Stomach (tissue), 9 donors: ENCODE data around the gene MACROD1. TPM values are rescaled to one million over a fixed set of nuclear protein-coding genes. Genes with fewer than 3 reads are reported as not detected.

Source experiments
- DNase-seq, 2 donors: peaks; one replicate each; pipeline versions ENCODE4 v3.0.0 to v3.0.0-alpha.2; 2013 to 2019
- H3K27ac ChIP-seq, 5 donors: fragments of 200-600 bp in 4 of 5; sonication (generic) in 4 of 5; one replicate each; pipeline ENCODE4 v1.5.1; 2013 to 2019; ENCODE audit warnings: mild to moderate bottlenecking in 1 of 5, moderate library complexity in 1 of 5
- H3K27me3 ChIP-seq, 3 donors: fragments of 200-600 bp; sonication (generic); one replicate each; pipeline ENCODE4 v1.5.1; 2017 to 2019; ENCODE audit warnings: mixed run types in 1 of 3
- H3K36me3 ChIP-seq, 4 donors: fragments of 200-600 bp; sonication (generic); 1 replicate in 3 of 4; 2 replicates in 1 of 4; pipeline ENCODE4 v1.5.1; 2016 to 2019
- H3K4me1 ChIP-seq, 4 donors: fragments of 200-600 bp; sonication (generic); one replicate each; pipeline ENCODE4 v1.5.1; 2016 to 2019
- H3K4me3 ChIP-seq, 4 donors: fragments of 200-600 bp; sonication (generic) in 3 of 4; one replicate each; pipeline ENCODE4 v1.5.1; 2016 to 2019; ENCODE audit warnings: mild to moderate bottlenecking in 1 of 4
- H3K9me3 ChIP-seq, 4 donors: fragments of 200-600 bp; sonication (generic); one replicate each; pipeline ENCODE4 v1.5.1; 2016 to 2019
- CTCF ChIP-seq, 7 experiments: fragments of 450-650 bp in 4 of 7; fragments of 200-600 bp in 3 of 7; sonication (generic) in 3 of 7; IDR thresholded peaks; one replicate each; pipeline ENCODE4 v1.5.1; 2016 to 2019; ENCODE audit warnings: antibody characterized with exemption in 7 of 7, control low read depth in 2 of 7, mild to moderate bottlenecking in 1 of 7
- EP300 ChIP-seq: sonication (generic); formaldehyde crosslinking; IDR thresholded peaks from one replicate; pipeline ENCODE4 v1.6.1; 2017; ENCODE audit warnings: antibody characterized with exemption
- POLR2A ChIP-seq, 4 donors: fragments of 450-650 bp; IDR thresholded peaks; one replicate each; pipeline ENCODE4 v1.6.1; 2016; ENCODE audit warnings: antibody characterized with exemption in 4 of 4, control low read depth in 2 of 4, mild to moderate bottlenecking in 1 of 4, moderate library complexity in 1 of 4
- POLR2AphosphoS5 ChIP-seq, 3 donors: sonication (generic); formaldehyde crosslinking; IDR thresholded peaks; one replicate each; pipeline ENCODE4 v1.6.1; 2016; ENCODE audit warnings: antibody characterized with exemption in 3 of 3
- WGBS, 5 donors: extraction: QIAGEN DNeasy Blood & Tissue Kit in 3 of 5; methylation state at CpG; one replicate each; pipeline versions ENCODE4 v1.1.5 to v1.1.7; 2013 to 2018; 5-methylcytosine and 5-hydroxymethylcytosine counted together
- intact Hi-C: fragments of 100-400 bp; cut with DNase I; formaldehyde crosslinking; loops from one replicate; pipeline ENCODE4 v1.15.1; 2023; ENCODE audit warnings: low total_unique reads
- polyA plus RNA-seq, 3 donors: library from polyadenylated mRNA; stranded (reverse); fragments of 200-250 nt; gene quantifications; one replicate each; pipeline ENCODE4 v1.2.3, GENCODE V29; 2013
- total RNA-seq, 5 donors: library from RNA; depleted of rRNA; stranded (reverse); fragments of >200 nt; gene quantifications; one replicate each; pipeline versions ENCODE4 v1.1.0 to v1.2.3, GENCODE V29; 2014 to 2016
- donor health status: healthy with polysubstance abuse.
- donor health status: Bipolar disorder and iron deficiency.
- donor health status: healthy.

Gene MACROD1
- total and polyA plus RNA-seq, 8 donors, result 18.0 to 283 (median 47.4) TPM

GRCh38 chr11:64088162-64089026 lies 77.5 kb downstream of the MACROD1 start:
- WGBS, 5 donors, result 59 to 78% (median 67%) methylated on average over 26 of the region's 26 CpGs
- H3K4me3 ChIP-seq, result no peak overlapping the region
- intact Hi-C loops, result no loop called here
- DNase-seq, result peak in 1 of 2 donors; percentile 61
- TF ChIP-seq POLR2AphosphoS5 (IDR thresholded peaks at IDR 0.05) (no peak), CTCF (IDR thresholded peaks at IDR 0.05) (peak in 1 of 7 experiments; percentile 16)
- peaks cover 4 to 55% (median 39%) of the 10 kb centered on the region in 4 donors for H3K4me1 ChIP-seq
- no peaks in the 10 kb centered on the region for H3K36me3 ChIP-seq
- H3K27me3 ChIP-seq, result no peaks in the 10 kb centered on the region
- no peaks in the 10 kb centered on the region for H3K9me3 ChIP-seq
- H3K27ac ChIP-seq, result no peak overlapping the region

- 59 to 68% (median 66%) methylated on average over 17 to 20 of the region's 20 CpGs for WGBS, 5 donors
- Histone ChIP-seq H3K4me1 (peaks cover 4 to 55% (median 39%) of the 10 kb centered on the region in 4 donors), H3K9me3 (no peaks in the 10 kb centered on the region), H3K4me3 (no peak overlapping the region), H3K27me3 (no peaks in the 10 kb centered on the region), H3K36me3 (no peaks in the 10 kb centered on the region), H3K27ac (peak overlapping the region in 1 of 5 donors; percentile 16)
- intact Hi-C loops, result no loop called here
- DNase-seq, result peak; percentile 43 to 74
- TF ChIP-seq EP300, result no peak
- no peak for TF ChIP-seq CTCF (IDR thresholded peaks at IDR 0.05)
- no peak for TF ChIP-seq POLR2A (IDR thresholded peaks at IDR 0.05)
- no peak for TF ChIP-seq POLR2AphosphoS5 (IDR thresholded peaks at IDR 0.05)
These were observed 79.4 kb downstream of the MACROD1 start for GRCh38 chr11:64086258-64087123.

- no peaks in the 10 kb centered on the region for H3K27me3 ChIP-seq
These were observed 80.0 kb downstream of the MACROD1 start for GRCh38 chr11:64085906-64086257.

More at GRCh38 chr11:64085906-64086257, 80.0 kb downstream of the MACROD1 start:
- H3K4me3 ChIP-seq, result no peak overlapping the region
- H3K27ac ChIP-seq, result peak overlapping the region in 1 of 5 donors; percentile 35
- 79 to 98% (median 90%) methylated on average over 3 to 5 of the region's 5 CpGs for WGBS, 5 donors
- peaks cover 4 to 55% (median 37%) of the 10 kb centered on the region in 4 donors for H3K4me1 ChIP-seq
- TF ChIP-seq POLR2AphosphoS5 (IDR thresholded peaks at IDR 0.05), result no peak
- no peak for TF ChIP-seq EP300
- no peak for TF ChIP-seq CTCF (IDR thresholded peaks at IDR 0.05)
- TF ChIP-seq POLR2A (IDR thresholded peaks at IDR 0.05), result no peak
- intact Hi-C loops, result no loop called here
- no peak for DNase-seq
- H3K9me3 ChIP-seq, result no peaks in the 10 kb centered on the region
- H3K36me3 ChIP-seq, result no peaks in the 10 kb centered on the region
